B cell (primary cell): ENCODE measurements around the gene ZFYVE9.

Source experiments
- EZH2 ChIP-seq: IDR thresholded peaks from 2 replicates; pipeline ENCODE4 v1.6.1; 2012; ENCODE audit warnings: borderline replicate concordance, low read depth, mild to moderate bottlenecking, moderate library complexity, low read length; ENCODE audit not compliant: insufficient read depth, poor library complexity, severe bottlenecking
- TF ChIP-seq, protein P1 (sequence below): fragments of 200-600 bp; IDR thresholded peaks from one replicate; pipeline ENCODE4 v1.8.0; 2022; ENCODE audit warnings: antibody characterized with exemption, mild to moderate bottlenecking

DNA sequence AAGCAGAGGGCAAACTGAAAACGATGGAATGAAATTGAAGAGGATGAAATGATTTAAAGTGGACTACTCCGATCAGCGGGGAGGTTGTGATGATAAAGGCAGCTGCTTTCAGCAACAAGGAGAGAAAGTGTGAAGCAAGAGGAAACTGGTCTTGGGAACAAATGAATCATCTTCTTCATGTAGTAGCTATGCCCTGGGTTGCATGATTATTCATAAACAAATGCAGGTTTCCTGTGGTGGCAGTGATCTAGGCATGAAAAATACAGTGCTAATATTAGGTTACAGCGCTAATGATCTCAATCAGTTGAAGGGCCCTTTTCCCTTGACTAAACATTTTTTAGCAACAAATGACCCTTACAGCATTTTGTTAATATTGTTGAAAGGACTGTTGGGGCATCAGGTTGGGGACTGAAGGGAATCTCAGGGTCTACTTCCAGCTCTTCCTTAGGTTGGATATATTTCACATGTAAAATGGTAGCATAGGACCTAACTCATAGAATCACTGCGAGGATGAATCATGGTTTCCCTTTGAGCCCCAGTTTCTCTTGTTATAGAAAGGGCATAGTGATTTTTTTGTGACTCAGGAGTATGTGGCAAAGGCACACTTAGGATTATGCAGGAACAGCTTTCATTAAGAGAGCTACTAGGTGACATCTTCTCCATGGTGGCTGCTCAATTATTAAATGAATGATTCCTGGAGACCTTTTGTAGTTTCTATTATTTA lies 1.9 kb upstream of the ZFYVE9 start:
- TF ChIP-seq, protein P1, sequence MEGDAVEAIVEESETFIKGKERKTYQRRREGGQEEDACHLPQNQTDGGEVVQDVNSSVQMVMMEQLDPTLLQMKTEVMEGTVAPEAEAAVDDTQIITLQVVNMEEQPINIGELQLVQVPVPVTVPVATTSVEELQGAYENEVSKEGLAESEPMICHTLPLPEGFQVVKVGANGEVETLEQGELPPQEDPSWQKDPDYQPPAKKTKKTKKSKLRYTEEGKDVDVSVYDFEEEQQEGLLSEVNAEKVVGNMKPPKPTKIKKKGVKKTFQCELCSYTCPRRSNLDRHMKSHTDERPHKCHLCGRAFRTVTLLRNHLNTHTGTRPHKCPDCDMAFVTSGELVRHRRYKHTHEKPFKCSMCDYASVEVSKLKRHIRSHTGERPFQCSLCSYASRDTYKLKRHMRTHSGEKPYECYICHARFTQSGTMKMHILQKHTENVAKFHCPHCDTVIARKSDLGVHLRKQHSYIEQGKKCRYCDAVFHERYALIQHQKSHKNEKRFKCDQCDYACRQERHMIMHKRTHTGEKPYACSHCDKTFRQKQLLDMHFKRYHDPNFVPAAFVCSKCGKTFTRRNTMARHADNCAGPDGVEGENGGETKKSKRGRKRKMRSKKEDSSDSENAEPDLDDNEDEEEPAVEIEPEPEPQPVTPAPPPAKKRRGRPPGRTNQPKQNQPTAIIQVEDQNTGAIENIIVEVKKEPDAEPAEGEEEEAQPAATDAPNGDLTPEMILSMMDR: no peak
- no peak for TF ChIP-seq EZH2
